ENCODE results near the gene STARD3.

DNA sequence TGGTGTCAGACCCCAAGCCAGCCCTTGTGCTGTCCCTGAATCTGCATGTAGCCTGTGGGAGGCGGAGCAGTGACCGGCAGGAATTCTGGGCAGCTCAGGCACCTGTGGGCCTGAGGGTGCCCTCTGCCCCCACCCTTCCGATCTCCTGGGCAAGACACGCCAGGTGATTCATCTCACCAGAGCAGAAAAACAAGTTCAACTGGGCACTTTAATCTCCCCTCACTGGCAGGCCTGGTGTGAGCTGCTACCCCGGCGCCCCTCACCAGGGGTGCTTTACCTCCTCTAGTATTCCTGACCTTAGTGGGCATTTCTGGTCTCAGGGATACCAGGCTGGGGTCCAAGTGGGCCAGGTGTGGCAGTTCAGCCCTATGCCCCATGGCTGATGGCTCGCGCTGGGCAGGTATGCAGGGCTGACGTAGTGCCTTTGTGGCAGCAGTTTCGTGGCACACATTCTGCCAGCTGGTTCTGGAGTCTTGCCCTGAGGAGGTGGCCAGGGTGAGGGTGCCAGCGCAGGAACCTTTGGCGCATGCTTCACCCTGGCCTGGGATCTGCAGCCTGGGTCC is 68.9 kb downstream of the STARD3 start:
- TF ChIP-seq CTCF (IDR thresholded peaks at IDR 0.05 in 8 of 11, conservative IDR thresholded peaks at IDR 0.05 in 3 of 11) (no peak), POLR2A (IDR thresholded peaks at IDR 0.05) (no peak), POLR2AphosphoS5 (IDR thresholded peaks at IDR 0.05) (no peak)

Measured in spleen (tissue), 7 donors.